NCI-H510A (cell line): Measurements from ENCODE around the gene PHACTR1.
"Not testable (repeated sequence)": the region's sequence is repeated elsewhere in the genome, so short reads cannot be mapped to it uniquely, and the experiment has no call there.

Experiments used
- DNase-seq: peaks from one replicate; lab custom pipeline; 2025; lab: John Stamatoyannopoulos, UW

Gene PHACTR1

GRCh38 chr6:13159822-13160221, 443.3 kb downstream of the PHACTR1 start:
- DNase-seq = not testable (repeated sequence)

GRCh38 chr6:13163161-13163944, 446.8 kb downstream of the PHACTR1 start:
- no peak for DNase-seq

- no peak for DNase-seq
These were observed 447.7 kb downstream of the PHACTR1 start for GRCh38 chr6:13164291-13164690.

DNA sequence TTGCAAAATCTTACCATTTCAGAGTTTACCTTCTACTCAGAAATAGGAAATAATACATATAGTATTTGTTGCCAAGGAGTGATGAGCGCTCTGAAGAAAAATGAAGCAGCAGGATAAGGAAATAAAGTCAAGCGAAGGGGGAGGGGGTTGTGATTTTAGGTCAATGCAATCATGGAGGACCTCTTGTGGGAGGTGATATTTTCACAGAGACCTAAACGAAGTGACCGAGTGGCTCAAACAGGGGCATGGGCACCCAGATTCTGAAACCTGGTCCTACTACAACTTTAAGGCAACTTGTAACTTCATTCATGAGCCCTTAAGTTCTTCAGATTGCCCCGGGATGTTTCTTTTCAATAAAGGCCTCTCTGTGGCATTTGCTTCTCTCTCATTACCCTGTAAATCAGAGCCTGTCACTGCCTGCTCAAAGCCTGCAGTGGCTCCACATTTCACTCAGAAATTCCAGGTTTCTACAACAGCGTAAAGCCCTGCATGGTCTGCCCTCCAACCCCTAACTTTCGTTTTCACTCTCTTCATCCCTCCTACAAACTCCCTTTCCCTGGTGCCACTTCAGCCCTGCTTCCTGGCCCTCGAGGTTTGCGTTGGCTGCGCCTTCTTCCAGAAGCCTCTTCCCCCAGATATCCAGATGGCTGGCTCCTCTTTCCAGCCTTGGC, 449.1 kb downstream of the PHACTR1 start:
- DNase-seq = no peak

GRCh38 chr6:13166269-13166668, 449.7 kb downstream of the PHACTR1 start:
- DNase-seq = no peak

DNA sequence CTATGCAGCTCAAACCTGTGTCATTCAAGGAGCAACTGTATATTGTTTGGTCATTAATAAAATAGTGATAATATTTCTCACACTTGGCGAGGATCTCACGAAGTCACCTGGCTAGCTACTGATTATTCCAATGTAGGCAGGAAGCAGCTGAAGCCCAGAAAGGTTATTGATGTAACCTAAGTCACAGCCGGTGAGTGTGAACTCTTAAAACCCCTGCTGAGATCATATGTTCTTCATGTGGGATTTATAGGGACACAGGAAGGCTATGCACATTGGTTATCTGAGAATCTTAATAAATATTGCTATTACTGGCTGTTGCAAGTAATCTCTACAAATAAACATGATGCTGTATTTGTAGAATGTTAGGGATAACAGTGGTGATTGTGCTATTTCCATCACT, 450.3 kb downstream of the PHACTR1 start:
- DNase-seq = no peak

DNA sequence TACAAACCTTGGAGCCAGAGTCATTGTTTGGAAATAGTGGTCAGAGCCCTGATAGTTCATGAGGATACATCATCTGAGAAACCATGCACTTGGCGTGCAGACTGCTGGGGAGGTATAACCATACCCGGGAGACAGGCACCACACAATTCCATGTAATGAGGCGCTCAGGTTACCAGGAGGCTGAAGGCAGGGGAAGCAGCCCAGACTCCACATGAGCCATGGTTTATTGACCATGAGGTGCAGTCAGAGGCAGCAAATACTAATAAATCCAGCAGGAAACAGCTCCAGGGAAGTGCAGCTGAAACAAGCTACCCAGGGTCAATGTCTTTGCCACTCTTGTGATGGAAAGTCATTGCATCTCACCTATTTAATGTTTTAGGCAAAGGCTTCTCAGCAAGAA, 455.7 kb downstream of the PHACTR1 start:
- DNase-seq = no peak

DNA sequence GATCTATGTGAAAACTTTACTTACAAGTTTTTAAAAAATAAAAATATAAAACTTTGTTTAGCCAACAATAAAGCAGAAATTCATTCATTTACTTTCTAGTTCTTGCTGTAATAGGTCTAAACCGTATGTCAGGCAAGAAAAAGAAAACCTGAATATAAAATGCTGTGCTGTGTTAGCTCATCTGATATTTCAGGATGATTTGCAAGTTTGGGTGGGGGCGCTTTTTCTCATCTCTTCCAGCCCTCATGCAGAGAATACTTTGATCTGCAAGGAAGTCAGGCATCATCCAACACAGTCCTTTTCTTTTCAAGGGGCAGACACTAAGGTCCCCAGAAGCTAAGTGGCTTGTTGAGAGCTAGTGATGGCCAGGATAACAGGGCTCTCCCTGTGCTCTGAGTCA, 458.5 kb downstream of the PHACTR1 start:
- DNase-seq = no peak

- no peak for DNase-seq
These were observed 459.2 kb downstream of the PHACTR1 start for GRCh38 chr6:13175759-13176158.

DNA sequence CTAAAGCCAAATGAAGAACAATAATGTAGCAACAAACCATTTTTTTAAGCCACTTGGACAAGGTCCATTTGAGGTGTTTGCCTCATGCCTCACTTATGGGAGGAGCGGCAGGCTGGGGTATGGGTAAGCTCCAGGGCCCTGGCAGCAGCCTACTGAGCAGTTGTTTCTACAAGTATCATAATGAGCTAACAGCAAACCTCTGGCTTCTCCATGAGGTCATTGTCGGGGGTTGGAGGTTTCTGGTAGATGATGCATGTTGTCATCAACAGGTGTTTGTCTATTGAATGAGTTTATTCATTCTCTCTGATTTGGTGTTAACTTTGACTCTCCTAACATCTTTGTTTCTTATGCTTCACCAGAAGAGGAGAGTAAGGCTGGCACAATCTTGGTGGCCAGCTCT, 461.1 kb downstream of the PHACTR1 start:
- no peak for DNase-seq

DNA sequence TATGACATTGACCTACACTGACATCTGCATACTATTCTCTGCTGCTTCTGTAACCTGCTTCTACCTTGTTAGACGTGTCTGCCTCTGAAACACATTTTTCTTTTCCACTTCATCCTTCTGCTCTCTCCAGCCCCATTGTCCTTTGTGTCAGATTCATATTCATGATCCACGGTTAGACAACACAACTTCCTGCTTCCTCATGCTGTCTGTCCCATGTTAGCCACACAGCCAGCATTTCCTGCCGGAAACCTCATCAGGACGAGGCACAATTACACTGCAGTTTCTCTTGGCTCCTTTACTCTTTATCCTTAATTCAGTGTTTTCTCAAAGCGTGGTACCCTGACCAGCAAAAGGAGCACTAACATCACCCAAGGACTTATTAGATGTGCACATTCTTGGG, 461.5 kb downstream of the PHACTR1 start:
- DNase-seq = no peak

GRCh38 chr6:13180538-13180937, 464.0 kb downstream of the PHACTR1 start:
- DNase-seq = no peak

GRCh38 chr6:13181393-13181792, 464.8 kb downstream of the PHACTR1 start:
- no peak for DNase-seq

- DNase-seq = no peak
These were observed 467.0 kb downstream of the PHACTR1 start for GRCh38 chr6:13183415-13184088.

- DNase-seq = no peak
These were observed 467.5 kb downstream of the PHACTR1 start for GRCh38 chr6:13184089-13184468.

- DNase-seq = no peak
These were observed 468.0 kb downstream of the PHACTR1 start for GRCh38 chr6:13184547-13184946.

DNA sequence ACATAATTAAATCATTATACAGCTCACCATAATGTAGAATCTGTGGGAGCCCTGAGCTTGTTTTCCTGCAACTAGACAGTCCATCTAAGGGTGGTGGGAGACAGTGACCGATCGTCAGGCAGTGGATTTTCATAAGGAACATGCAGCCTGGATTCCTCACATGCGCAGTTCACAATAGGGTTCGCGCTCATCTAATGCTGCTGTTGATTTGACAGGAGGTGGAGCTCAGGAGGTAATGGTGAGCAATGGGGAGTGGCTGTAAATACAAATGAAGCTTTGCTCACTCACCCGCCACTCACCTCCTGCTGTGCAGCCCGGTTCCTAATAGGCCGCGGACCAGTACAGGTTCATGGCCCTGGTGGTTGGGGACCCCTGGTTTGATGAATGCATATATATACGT, 470.3 kb downstream of the PHACTR1 start:
- DNase-seq = no peak

GRCh38 chr6:13187692-13188091, 471.1 kb downstream of the PHACTR1 start:
- no peak for DNase-seq

DNA sequence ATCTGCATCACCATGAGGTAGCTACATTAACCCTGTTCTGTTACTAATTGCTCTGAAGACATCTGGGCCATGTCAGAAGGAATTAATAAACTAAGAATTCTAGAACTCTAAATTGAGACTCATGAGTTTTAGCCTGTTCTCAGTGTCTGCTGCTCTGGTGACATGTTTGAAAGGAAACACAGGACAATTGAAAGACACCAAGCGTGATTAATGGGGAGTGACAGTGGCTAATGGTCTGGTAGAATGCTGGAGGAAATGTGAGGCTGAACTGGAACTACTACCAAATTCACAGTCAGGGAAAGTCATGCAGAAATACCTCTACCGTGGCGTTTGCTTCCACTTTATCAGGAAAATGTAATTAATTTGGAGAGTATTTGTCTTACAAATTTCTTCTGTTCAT, 471.7 kb downstream of the PHACTR1 start:
- no peak for DNase-seq

DNA sequence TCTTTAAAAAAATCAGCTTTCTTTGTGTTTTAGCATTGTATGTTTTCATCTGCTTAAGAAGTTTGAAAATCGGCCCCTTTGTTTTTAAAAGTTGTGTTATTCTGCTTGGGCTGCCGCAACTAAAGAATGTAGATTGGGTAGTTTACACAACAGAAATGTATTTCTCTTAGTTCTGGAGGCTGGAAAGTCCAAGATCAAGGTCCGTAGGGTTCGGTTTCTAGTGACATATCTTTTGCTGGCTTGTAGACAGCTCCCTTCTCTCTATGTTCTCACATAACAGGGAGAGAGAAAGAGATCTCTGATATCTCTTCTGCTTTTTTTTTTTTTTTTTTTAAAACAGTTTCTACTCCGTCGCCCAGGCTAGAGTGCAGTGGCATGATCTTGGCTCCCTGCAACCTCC, 473.1 kb downstream of the PHACTR1 start:
- no peak for DNase-seq

- no peak for DNase-seq
These were observed 473.8 kb downstream of the PHACTR1 start for GRCh38 chr6:13190376-13190775.

- no peak for DNase-seq
These were observed 474.9 kb downstream of the PHACTR1 start for GRCh38 chr6:13191461-13191860.

DNA sequence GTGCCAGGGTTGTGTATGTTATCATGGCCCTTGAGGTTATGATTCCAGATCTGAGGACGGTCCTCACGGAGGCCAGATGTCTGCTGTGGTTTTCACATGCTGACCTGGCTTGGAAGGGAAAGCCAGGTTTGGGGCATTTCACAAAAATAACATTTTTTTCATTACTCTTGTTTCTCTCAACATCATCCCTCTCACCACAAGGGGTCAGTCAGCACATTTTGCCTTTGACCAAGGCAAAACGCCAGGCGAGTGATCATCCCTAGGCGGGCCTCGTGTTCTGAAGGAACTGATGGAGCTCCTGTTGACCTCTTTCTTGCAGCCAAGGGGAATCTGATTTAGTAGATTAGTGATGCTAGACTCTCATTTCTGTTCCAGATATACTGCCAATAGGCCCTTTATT, 478.3 kb downstream of the PHACTR1 start:
- DNase-seq = no peak
